AG09319 (cell line): ENCODE results near the gene SPOCK1.

ENCODE experiments used
- DNase-seq: peaks from one replicate; pipeline ENCODE4 v3.0.0-alpha.2; 2010; ENCODE audit warnings: low read depth; ENCODE audit errors: extremely low read depth
- TF ChIP-seq, protein P1 (sequence below): IDR thresholded peaks from 2 replicates; pipeline ENCODE4 v1.5.1; 2011; ENCODE audit warnings: low read depth, mild to moderate bottlenecking, inconsistent platforms, low read length, moderate library complexity

The SPOCK1 gene

DNA sequence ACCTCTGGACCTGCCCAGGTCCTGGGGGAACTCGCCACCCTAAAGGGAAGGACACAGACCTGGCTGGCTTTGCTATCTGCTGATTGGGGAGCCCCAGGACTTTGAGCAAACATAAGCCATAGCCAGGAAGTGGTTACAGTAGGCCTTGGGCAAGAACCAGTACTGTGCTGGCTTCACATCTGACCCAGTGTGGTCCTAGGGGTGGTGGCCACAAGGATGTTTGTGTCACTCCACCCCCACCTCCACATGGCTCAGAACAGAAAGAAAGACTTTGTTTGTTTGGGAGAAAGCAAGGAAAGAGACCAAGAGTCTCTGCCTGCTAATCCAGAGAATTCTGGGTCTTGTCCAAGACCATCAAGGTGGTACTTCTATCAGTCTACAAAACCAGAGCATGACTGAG is 334.2 kb downstream of the SPOCK1 start:
- no peak for DNase-seq
- TF ChIP-seq, protein P1, sequence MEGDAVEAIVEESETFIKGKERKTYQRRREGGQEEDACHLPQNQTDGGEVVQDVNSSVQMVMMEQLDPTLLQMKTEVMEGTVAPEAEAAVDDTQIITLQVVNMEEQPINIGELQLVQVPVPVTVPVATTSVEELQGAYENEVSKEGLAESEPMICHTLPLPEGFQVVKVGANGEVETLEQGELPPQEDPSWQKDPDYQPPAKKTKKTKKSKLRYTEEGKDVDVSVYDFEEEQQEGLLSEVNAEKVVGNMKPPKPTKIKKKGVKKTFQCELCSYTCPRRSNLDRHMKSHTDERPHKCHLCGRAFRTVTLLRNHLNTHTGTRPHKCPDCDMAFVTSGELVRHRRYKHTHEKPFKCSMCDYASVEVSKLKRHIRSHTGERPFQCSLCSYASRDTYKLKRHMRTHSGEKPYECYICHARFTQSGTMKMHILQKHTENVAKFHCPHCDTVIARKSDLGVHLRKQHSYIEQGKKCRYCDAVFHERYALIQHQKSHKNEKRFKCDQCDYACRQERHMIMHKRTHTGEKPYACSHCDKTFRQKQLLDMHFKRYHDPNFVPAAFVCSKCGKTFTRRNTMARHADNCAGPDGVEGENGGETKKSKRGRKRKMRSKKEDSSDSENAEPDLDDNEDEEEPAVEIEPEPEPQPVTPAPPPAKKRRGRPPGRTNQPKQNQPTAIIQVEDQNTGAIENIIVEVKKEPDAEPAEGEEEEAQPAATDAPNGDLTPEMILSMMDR: no peak

DNA sequence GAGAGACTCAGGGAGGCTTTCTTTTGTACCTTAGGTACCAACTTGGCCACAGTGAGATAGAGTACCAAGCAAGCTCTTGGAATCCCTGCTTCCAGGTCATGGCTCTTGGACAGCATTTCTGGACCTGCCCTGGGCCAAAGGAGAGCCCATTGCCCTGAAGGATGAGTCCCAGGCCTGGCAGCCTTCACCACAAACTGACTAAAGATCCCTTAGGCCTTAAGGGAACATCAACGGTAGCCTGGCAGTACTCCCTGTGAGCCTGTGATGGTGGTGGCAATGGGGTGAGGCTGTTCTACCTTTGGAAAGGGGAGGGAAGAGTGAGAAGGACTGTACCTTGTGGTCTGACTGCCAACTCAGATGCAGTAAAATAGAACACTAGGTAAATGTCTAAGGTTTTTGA is 334.6 kb downstream of the SPOCK1 start:
- DNase-seq: no peak
- TF ChIP-seq, protein P1: no peak

DNA sequence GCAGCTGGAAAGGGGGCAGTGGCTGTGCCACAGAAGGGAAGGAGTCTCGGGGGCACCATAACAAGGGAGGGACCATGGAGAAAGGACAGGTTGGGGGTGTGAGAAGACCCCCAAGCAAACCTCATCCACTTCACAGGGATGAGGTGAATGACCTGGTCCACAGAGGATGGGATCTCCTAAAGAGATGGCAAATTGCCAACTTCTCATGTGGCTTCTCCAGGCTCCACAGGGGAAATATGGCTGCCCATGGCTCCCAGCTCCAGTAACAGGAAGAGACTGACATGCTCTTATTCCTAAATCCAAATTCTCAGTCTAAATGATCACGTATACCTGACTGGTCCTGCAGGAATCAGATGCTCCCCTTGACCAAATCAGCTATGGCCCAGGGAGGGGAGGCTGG is 340.4 kb downstream of the SPOCK1 start:
- TF ChIP-seq, protein P1: no peak
- DNase-seq: no peak

DNA sequence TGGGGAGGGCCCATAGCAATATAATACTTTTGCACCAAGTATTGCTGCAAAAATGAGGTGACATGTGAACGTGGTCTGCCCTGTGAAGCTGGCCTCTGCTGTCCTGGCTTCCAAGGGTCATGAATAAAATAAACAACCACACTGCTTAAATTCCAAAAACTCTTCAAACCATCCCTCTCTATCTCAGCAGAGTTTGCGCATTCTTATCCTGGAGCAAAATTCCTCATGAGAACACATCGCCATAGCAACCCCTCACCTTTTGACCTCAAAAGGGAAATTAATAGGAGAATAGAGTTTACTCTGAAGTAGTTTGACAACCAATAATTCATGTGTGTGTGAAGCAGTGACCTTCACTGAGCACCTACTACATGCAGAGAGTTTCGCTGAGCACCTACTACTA is 342.9 kb downstream of the SPOCK1 start:
- DNase-seq: no peak
- TF ChIP-seq, protein P1: no peak

DNA sequence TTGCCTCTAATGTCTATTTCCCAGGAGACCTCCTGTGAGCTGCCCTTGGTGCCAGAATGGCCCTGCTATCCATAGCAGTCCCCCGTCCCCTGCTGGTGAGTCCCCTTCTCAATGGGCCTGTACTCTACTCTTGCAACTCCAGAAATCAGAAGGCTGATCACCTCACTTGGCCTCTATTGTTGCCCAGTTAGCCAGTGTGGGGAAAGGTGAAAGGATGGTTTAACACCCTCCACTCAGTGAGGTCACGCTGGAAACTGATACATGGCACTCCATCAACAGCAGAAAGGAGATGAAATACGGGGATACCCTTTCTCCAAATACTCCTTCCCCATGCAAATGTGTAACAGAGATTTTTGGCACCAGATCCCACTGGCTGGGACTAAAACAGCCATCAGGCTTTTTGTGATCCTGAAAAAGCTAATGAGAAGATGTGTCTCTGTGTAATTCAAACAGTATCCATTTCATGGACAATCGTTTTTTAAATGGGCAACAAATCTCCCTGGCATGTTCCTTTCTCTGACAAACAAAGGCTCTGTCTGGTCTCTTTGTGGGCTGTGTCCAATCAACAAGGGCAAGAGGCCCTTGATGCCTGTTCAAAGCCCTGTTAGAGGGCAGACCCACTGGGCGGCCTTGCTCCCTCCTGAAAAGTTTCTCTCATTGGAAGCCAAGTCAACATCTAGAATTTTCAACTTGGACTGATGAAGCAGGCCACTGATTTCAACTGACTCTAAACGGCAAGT is 343.7 kb downstream of the SPOCK1 start:
- TF ChIP-seq, protein P1: no peak
- no peak for DNase-seq

DNA sequence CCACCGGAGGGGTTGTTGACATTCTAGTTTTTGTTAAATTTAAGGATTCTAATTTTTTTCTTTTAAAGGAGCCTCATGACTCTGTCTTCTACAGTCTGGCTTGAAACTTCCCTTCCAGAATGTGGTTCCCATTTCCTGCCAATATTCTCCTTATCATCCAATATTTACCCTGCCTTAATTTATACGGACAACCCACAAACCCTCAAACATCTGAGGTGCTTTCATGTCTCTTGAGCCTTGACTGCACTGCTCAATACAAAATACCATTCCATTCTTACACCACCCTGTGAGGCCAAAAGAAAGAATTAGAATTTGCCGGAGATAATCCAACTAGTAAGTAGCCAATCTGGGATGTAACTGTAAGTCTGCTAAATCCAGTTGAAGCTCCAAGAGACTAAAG is 346.5 kb downstream of the SPOCK1 start:
- TF ChIP-seq, protein P1: no peak
- no peak for DNase-seq

DNA sequence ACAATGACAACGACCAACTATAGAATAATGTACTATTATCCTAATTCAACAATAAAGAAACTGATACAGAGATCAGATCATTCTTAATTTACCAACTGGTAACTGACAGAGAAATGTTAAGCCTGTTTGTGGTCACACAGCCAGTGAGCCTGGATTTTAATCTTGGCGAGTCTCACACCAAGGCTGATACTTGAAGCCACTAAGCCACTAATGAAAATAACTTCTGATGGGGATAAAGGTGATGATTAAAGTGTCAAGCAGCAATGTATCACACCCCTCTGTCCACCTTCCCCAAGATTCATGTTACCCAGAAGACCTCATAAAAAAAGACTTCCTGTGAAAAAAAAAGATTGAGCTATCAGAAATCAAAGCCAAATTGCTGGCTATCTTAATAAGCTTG is 350.5 kb downstream of the SPOCK1 start:
- no peak for DNase-seq
- TF ChIP-seq, protein P1: no peak
